Ishikawa (cell line): ENCODE data around the gene ELF5.

Source experiments
- CEBPB ChIP-seq: IDR thresholded peaks from 2 replicates; pipeline ENCODE4 v1.6.1; 2012
- EP300 ChIP-seq: IDR thresholded peaks from 2 replicates; pipeline ENCODE4 v1.6.1; 2012; ENCODE audit warnings: borderline replicate concordance
- FOXM1 ChIP-seq: IDR thresholded peaks from 2 replicates; pipeline ENCODE4 v1.6.1; 2012; ENCODE audit warnings: low read depth, borderline replicate concordance
- NFIC ChIP-seq: IDR thresholded peaks from 2 replicates; pipeline ENCODE4 v1.6.1; 2012
- RAD21 ChIP-seq: IDR thresholded peaks from 2 replicates; pipeline ENCODE4 v1.6.1; 2012; ENCODE audit warnings: low read depth
- TAF1 ChIP-seq: IDR thresholded peaks from 2 replicates; pipeline ENCODE4 v1.6.1; 2012; ENCODE audit warnings: low read depth, mild to moderate bottlenecking
- YY1 ChIP-seq: IDR thresholded peaks from 2 replicates; pipeline ENCODE4 v1.6.1; 2012; ENCODE audit warnings: low read depth
- TF ChIP-seq, protein P1 (sequence below): IDR thresholded peaks from 2 replicates; pipeline ENCODE4 v1.6.1; 2012; ENCODE audit warnings: low read depth, mild to moderate bottlenecking
- TF ChIP-seq, protein P2 (sequence below): IDR thresholded peaks from 2 replicates; pipeline ENCODE4 v1.6.1; 2012
- TF ChIP-seq, protein P3 (sequence below): IDR thresholded peaks from 2 replicates; pipeline ENCODE4 v1.6.1; 2012

DNA sequence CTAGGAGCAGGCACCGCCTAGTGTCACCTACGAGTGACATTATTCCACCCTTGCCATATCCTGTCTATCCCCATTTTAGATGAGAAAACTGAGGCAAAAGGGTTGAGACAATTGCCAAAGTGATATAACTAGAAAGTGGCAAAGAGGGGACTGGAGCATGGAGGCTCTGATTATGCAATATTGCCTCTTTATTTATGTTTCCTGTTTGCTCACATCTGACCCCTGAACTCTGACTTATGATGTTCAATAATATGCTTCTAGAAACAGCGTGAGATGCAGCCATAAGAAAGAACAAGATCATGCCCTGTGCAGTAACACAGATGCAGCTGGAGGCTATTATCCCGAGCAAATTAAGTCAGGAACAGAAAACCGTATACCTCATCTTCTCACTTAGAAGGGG lies 7.7 kb downstream of the ELF5 start:
- no peak for TF ChIP-seq NFIC
- TF ChIP-seq, protein P1, sequence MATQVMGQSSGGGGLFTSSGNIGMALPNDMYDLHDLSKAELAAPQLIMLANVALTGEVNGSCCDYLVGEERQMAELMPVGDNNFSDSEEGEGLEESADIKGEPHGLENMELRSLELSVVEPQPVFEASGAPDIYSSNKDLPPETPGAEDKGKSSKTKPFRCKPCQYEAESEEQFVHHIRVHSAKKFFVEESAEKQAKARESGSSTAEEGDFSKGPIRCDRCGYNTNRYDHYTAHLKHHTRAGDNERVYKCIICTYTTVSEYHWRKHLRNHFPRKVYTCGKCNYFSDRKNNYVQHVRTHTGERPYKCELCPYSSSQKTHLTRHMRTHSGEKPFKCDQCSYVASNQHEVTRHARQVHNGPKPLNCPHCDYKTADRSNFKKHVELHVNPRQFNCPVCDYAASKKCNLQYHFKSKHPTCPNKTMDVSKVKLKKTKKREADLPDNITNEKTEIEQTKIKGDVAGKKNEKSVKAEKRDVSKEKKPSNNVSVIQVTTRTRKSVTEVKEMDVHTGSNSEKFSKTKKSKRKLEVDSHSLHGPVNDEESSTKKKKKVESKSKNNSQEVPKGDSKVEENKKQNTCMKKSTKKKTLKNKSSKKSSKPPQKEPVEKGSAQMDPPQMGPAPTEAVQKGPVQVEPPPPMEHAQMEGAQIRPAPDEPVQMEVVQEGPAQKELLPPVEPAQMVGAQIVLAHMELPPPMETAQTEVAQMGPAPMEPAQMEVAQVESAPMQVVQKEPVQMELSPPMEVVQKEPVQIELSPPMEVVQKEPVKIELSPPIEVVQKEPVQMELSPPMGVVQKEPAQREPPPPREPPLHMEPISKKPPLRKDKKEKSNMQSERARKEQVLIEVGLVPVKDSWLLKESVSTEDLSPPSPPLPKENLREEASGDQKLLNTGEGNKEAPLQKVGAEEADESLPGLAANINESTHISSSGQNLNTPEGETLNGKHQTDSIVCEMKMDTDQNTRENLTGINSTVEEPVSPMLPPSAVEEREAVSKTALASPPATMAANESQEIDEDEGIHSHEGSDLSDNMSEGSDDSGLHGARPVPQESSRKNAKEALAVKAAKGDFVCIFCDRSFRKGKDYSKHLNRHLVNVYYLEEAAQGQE, result no peak
- TF ChIP-seq TAF1, result no peak
- TF ChIP-seq, protein P2, sequence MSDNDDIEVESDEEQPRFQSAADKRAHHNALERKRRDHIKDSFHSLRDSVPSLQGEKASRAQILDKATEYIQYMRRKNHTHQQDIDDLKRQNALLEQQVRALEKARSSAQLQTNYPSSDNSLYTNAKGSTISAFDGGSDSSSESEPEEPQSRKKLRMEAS, result no peak
- TF ChIP-seq CEBPB, result no peak
- TF ChIP-seq, protein P3, sequence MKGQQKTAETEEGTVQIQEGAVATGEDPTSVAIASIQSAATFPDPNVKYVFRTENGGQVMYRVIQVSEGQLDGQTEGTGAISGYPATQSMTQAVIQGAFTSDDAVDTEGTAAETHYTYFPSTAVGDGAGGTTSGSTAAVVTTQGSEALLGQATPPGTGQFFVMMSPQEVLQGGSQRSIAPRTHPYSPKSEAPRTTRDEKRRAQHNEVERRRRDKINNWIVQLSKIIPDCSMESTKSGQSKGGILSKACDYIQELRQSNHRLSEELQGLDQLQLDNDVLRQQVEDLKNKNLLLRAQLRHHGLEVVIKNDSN, result no peak
- no peak for TF ChIP-seq RAD21
- no peak for TF ChIP-seq FOXM1
- no peak for TF ChIP-seq YY1
- TF ChIP-seq EP300, result no peak
